ENCODE results near the gene KIAA0040. TPM values are rescaled to one million over a fixed set of nuclear protein-coding genes. Genes with fewer than 3 reads are reported as not detected.

The KIAA0040 gene
- total RNA-seq = 44.8 TPM
- long read RNA-seq, full-length matches to known transcripts = 32 of 55 reads
- long read RNA-seq, partial matches to known transcripts = 0 of 55 reads
- long read RNA-seq, other reads (novel, unspliced or antisense) = 23 of 55 reads

DNA sequence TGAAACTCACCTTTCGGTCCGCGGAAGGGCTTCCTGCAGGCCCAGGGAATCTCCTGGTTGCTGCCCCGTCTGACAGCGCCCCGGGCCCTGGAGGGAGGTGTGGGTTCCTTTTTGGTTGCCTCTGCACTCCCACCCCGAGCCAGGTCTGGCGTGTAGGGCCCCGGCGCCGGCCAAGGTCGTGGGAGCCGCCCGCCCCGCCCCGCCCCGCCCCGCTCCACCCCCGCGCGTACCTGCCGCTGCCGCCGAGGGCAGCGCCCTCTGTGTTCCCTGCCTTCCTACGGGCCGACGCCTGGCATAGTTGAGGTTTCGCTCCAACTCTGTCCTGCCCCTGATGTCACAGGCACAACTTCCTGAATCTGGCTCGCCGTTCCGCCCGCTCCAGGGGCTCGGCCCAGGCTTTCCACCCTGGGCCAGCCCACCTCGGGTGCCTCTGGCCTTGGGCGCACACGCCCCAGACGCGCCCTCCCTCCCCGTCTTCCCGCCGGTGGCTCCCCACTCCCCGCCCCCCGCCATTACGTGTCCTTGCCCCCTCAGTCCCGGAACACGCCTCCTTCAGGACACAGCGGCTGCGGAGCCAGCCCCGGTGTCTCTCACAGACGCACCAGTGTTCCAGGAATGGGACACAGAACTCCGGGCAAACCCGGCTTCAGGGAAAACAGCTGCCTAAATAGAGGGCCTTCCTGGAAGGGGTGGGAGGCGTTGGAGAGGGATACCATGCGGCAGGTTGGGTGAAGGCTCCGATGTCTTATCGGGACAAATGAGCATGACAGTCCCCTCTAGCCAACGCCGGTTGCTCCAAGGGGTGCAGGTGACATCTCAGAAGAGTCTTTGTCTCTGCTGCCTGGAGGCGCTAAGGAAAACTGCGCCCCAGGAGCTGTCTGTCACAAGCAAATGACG, at the start of gene KIAA0040:
Gene KIAA0040 (minus strand): TSS at position 147 of the 897 bp plus-strand sequence. CDS start 31,763 bp downstream, outside the sequence.
- no peaks in the 10 kb centered on the region for H3K36me3 ChIP-seq
- TF ChIP-seq, protein P1, sequence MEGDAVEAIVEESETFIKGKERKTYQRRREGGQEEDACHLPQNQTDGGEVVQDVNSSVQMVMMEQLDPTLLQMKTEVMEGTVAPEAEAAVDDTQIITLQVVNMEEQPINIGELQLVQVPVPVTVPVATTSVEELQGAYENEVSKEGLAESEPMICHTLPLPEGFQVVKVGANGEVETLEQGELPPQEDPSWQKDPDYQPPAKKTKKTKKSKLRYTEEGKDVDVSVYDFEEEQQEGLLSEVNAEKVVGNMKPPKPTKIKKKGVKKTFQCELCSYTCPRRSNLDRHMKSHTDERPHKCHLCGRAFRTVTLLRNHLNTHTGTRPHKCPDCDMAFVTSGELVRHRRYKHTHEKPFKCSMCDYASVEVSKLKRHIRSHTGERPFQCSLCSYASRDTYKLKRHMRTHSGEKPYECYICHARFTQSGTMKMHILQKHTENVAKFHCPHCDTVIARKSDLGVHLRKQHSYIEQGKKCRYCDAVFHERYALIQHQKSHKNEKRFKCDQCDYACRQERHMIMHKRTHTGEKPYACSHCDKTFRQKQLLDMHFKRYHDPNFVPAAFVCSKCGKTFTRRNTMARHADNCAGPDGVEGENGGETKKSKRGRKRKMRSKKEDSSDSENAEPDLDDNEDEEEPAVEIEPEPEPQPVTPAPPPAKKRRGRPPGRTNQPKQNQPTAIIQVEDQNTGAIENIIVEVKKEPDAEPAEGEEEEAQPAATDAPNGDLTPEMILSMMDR (IDR thresholded peaks at IDR 0.05) = peak; percentile 10
- no peaks in the 10 kb centered on the region for H3K9me3 ChIP-seq
- no peaks in the 10 kb centered on the region for H3K27me3 ChIP-seq
- H3K27ac ChIP-seq = peak within 1 kb of the TSS; percentile 96
- intact Hi-C loops (cut with DNase I) = loop anchor here (5.0 kb wide), 1 partner anchor 36 kb away; no protein-coding TSS in a partner anchor
- DNase-seq (peak; percentile 91), ATAC-seq (peak; percentile 94)
- peak within 1 kb of the TSS; percentile 90 for H3K4me3 ChIP-seq
- H3K4me1 ChIP-seq = peaks cover 32% of the 10 kb centered on the region

DNA sequence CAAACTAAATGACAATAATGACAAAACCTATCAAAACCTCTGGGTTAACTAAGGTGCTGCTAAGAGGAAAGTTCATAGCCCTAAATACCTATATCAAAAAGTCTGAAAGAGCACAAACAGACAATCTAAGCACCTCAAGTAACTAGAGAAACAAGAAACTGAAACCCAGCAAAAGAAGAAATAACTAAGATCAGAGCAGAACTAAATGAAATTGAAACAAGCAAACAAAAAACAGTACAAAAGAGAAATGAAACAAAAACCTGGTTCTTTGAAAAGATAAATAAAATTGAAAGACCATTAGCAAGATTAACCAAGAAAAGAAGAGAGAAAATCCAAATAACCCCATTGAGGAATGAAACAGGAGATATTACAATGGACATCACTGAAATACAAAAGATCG, 44.8 kb upstream of the KIAA0040 start:
- H3K27me3 ChIP-seq = no peaks in the 10 kb centered on the region
- H3K27ac ChIP-seq = no peak overlapping the region
- no peaks in the 10 kb centered on the region for H3K4me1 ChIP-seq
- H3K9me3 ChIP-seq = no peaks in the 10 kb centered on the region
- TF ChIP-seq, protein P1 (IDR thresholded peaks at IDR 0.05) = no peak
- H3K4me3 ChIP-seq = no peak overlapping the region
- intact Hi-C loops (cut with DNase I) = no loop called here
- H3K36me3 ChIP-seq = no peaks in the 10 kb centered on the region
- ATAC-seq (no peak), DNase-seq (no peak)

DNA sequence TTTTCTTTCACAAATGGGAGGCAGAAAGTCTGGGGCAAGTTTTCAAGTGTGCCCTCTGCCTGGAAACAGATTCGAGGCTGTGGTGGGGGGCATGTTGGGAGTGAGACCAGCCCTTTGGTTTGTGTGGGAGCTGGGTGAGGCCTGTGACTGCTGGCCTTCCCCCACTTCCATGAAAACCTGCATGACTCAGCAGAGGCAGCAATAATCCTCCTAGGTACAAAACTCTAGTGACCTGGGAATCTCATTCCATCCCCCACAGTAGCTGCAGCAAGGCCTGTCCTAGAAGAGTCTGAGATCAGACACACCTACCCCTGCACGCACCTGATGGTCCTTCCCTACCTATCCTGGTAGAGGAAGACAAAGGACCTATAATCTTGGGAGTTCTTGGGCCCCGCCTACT, 42.1 kb upstream of the KIAA0040 start:
- no peak overlapping the region for H3K27ac ChIP-seq
- no peaks in the 10 kb centered on the region for H3K9me3 ChIP-seq
- intact Hi-C loops (cut with DNase I) = no loop called here
- H3K36me3 ChIP-seq = no peaks in the 10 kb centered on the region
- ATAC-seq (no peak), DNase-seq (no peak)
- no peaks in the 10 kb centered on the region for H3K27me3 ChIP-seq
- TF ChIP-seq, protein P1 (IDR thresholded peaks at IDR 0.05) = no peak
- H3K4me3 ChIP-seq = no peak overlapping the region
- H3K4me1 ChIP-seq = no peaks in the 10 kb centered on the region

DNA sequence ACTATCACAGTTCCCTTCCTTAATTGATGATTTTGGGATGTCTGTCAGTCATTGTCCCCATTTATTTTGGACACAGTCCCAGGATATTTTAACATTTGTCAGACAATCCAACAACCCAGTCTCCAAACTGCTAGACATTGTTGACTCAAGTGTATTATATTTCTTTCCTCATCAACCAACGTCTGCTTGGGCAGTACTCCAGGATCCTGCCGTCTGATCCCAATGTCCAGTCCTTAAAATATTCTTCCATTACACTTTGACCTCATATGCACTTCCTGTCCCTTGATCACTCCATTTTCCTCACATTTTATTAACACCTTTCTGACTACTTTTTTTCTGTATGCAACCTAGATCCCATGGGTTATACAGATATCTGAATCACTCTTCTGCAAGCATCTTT, 39.8 kb upstream of the KIAA0040 start:
- ATAC-seq = no peak
- TF ChIP-seq, protein P1 (IDR thresholded peaks at IDR 0.05) = no peak

DNA sequence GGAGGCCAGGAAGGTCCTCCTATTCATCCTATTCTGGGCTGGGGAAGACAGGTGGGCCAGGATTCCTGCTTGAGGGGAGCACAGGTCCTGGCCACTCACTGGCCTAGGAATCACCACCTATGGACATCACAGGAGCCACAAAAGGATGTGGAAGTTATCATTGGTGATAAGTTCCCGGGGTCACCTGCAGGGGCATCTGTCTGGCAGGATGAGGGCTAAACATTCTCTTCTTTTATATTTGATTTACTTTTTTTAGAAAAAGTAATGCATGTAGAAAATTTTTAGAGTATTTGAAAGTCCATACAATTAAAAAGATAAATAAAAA, 33.2 kb upstream of the KIAA0040 start:
- Histone ChIP-seq H3K36me3 (no peaks in the 10 kb centered on the region), H3K4me1 (peaks cover 8% of the 10 kb centered on the region), H3K27ac (no peak overlapping the region), H3K9me3 (no peaks in the 10 kb centered on the region), H3K4me3 (no peak overlapping the region), H3K27me3 (no peaks in the 10 kb centered on the region)
- intact Hi-C loops (cut with DNase I) = no loop called here
- TF ChIP-seq, protein P1 (IDR thresholded peaks at IDR 0.05) = peak; percentile 10
- DNase-seq = no peak
- no peak for ATAC-seq

More for the DNA sequence above, 39.8 kb upstream of the KIAA0040 start:
- H3K4me3 ChIP-seq = no peak overlapping the region
- intact Hi-C loops (cut with DNase I) = no loop called here
- H3K9me3 ChIP-seq = no peaks in the 10 kb centered on the region
- H3K4me1 ChIP-seq = no peaks in the 10 kb centered on the region
- no peak for DNase-seq
- no peaks in the 10 kb centered on the region for H3K36me3 ChIP-seq
- no peak overlapping the region for H3K27ac ChIP-seq
- H3K27me3 ChIP-seq = no peaks in the 10 kb centered on the region
